NOMO-1 treated with DMSO at 0.1 percent for 48 hours (cell line): Measurements from ENCODE around the gene SNX30.
A peak's percentile ranks its signal among the peaks of the same experiment; 100 is the strongest.
"Not testable (repeated sequence)": the region's sequence is repeated elsewhere in the genome, so short reads cannot be mapped to it uniquely, and the experiment has no call there.

Experiments used
- DNase-seq: peaks from one replicate; lab custom pipeline; 2025; ENCODE audit not compliant: unreplicated experiment; lab: John Stamatoyannopoulos, UW

Gene SNX30, protein sequence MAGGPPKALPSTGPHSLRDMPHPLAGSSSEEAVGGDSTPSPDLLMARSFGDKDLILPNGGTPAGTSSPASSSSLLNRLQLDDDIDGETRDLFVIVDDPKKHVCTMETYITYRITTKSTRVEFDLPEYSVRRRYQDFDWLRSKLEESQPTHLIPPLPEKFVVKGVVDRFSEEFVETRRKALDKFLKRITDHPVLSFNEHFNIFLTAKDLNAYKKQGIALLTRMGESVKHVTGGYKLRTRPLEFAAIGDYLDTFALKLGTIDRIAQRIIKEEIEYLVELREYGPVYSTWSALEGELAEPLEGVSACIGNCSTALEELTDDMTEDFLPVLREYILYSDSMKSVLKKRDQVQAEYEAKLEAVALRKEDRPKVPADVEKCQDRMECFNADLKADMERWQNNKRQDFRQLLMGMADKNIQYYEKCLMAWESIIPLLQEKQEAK

DNA sequence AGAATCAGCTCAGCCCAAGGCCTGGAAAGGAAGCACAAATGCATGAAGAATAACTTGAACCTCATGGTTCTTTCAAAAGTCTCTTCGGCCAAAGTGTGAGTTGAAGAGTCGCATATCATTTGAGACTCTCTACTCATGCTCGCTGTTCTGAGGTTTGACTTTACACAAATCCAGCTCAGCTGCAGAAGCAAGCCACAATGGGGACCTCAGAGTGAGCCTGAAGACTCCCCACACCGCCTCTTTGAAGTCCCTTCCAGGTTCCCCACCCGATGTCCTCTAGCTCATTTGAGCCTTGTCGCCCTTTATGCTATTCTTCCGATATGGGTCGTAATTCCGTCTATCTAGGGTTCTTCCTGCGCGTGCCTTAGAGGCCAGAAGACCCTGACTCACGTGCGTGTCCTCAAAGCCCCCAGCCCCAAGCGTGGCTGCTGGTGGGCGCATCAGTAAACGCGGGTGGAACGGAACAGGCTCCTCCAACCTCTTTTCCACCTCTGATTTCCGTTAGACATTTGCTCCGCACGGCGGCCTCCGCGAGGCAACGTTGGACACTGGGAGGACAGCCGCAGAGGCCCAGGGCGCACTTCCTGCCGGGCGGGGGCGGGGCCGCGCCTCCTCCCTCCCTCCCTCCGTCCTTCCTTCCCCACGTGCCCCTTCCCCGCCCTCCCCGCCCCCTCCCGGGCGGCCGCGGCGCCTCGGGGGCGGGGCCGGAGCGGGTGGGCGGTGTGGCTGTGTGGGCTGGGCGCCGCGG lies at the start of gene SNX30:
Gene SNX30, plus strand, starts transcription at position 745 of the 748 bp plus-strand sequence. CDS start 242 bp downstream, outside the sequence.
- peak; percentile 81 for DNase-seq

DNA sequence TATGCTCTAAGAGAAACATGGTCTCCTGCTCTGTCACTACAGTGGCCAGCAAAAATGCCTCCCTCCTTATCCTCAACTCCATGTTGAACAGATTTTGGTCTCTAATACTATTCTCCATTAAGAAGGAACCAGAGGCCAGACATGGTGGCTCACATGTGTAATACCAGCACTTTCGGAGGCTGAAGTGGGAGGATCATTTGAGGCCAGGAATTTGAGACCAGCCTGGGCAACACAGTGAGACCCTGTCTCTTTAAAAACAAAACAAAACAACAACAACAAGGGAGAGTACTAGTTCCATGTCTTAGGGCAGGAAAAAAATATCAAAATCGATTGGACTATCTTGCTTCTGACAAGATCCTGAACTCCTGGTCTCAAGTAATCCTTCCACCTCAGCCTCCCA lies 47.3 kb upstream of the SNX30 start:
- DNase-seq: no peak

DNA sequence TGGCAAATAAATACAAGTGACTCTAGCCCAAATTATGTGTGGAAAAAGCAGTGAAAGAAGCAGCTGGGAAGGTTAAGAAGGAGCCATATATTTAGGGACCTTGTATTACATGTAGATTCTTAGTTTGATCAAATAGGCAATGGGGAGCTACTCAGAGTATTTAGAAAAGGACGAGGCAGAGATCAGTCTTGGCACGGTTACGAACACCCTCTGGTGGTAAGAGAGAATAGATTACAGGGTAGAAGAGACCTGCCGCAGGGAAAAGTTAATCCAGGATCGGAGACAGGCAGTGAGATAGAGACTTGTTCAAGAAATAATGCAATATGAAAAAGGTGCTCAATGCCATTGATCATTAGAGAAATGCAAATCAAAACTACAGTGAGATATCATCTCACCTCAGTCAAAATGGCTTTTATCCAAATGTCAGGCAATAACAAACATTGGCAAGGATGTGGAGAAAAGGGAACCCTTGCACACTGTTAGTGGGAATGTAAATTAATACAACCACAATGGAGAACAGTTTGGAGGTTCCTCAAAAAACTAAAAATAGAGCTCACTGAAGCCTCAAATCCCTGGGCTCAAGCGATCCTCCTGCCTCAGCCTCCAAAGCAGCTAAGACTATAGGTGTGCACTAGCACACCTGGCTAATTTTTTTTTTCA lies 44.7 kb upstream of the SNX30 start:
- DNase-seq: no peak

- peak; percentile 5 for DNase-seq
Observed at GRCh38 chr9:112711050-112711689, 39.4 kb upstream of the SNX30 start.

DNA sequence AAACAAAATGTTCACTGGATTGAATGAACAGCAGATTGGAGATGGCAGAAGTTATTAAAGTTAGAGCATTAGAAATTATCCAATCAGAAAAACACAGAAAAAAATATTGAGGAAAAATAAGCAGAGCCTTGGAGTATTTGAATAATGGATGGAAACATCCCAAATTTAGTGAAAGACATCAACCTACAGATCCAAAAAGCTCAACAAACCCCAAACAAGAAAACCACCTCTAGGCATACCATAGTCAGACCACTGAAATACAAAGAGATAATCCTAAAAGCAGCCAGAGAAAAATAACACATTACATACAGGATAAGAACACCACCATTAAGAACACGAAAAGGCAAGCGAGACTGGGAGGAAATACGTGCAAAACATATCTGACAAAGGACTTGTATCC lies 37.9 kb upstream of the SNX30 start:
- no peak for DNase-seq

DNA sequence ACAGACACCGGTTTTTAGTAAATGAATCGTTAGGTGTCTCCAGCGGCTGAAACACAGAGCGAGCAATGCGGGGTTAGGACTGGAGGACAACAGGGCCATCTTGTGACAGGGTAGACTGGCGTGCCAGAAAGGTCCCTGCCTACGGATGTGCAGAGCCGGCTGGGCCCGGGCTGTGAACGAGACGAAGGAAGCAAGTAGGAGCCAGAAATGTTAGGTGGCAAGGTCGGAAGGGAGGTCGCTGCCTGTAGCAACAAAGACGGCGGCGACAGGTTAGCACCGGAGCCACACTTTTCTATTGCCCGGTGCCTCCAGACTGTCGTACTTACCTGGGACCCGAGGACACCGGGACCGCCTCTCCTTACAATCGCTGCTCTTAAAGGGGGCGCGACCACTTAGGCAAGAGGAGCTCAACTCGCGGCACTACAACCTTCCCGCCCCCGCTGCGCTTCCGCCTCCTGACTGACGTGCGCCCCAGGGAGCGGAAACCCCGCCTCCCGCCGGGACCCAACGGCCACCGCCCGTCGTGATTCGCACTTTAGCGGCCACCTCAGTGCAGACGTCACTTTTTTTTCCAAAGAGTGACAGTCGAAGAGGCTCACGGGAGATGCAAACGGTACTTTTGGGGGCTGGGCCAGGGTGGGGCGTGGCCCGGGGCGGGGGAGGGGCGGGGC lies 32.8 kb upstream of the SNX30 start, which contains the start of gene INIP:
Gene INIP, minus strand, starts transcription at position 457 of the 671 bp plus-strand sequence. CDS start 1,632 bp downstream, outside the sequence.
- peak; percentile 97 for DNase-seq

- DNase-seq: no peak
Observed at GRCh38 chr9:112719241-112719691, 31.3 kb upstream of the SNX30 start.

DNA sequence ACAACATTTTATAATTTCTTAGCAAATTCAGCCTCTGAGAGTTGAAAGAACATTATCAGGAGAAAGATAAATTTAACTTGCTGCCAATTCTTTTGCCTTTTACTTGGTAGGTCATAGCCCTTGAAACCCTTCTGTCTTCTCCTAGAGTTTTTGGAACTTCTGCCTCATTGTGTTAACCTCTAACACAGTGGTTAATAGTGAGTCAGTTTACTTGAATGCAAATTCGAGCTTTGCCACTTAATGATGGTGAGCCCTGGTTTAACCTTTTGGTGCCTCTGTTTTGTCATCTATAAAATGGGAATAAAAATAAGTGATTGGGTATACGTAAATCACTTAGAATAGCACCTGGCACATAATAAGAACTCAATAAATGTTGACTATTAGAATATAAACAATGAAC lies 30.9 kb upstream of the SNX30 start:
- no peak for DNase-seq

- no peak for DNase-seq
Observed at GRCh38 chr9:112720113-112720780, 30.3 kb upstream of the SNX30 start.

- DNase-seq: not testable (repeated sequence)
Observed at GRCh38 chr9:112722749-112723148, 27.8 kb upstream of the SNX30 start.

DNA sequence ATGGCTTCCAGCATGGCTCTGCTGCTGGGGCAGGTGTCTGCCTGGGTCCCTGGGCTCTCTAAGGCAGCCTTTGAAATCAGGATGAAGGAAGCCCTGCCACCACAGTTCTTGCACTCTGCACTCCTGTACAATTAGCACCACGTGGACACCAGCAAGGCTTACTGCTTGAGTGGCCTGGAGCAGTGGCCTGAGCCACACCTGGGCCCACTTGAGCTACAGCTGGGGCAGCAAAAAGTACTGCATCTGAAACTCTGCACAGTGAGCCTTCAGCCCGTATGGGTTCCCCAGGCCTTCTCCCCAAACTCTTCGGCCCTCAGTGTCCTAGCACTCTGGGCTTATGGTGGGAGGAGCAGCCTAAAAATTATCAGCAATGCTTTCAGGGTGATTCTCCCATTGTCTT lies 24.6 kb upstream of the SNX30 start:
- DNase-seq: no peak

- DNase-seq: peak; percentile 36
Observed at GRCh38 chr9:112726428-112726827, 24.1 kb upstream of the SNX30 start.

DNA sequence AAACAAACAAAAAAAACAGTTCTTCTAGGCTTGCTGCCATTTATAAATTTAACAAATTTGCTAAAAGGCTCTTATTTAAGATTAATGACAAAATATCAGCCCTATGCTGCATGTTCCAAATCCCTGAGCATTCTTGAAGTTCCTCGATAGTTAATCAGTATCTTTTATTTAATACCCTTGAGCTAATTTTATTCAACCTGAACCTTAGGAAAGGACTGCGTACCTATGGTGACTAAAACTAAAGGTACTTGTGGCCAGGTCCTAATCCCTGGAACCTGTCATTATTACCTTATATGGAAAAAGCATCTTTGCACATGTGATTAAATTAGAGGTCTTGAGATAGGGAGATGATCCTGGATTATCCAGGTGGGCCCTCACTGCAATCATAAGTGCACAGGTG lies 22.2 kb upstream of the SNX30 start:
- DNase-seq: no peak

DNA sequence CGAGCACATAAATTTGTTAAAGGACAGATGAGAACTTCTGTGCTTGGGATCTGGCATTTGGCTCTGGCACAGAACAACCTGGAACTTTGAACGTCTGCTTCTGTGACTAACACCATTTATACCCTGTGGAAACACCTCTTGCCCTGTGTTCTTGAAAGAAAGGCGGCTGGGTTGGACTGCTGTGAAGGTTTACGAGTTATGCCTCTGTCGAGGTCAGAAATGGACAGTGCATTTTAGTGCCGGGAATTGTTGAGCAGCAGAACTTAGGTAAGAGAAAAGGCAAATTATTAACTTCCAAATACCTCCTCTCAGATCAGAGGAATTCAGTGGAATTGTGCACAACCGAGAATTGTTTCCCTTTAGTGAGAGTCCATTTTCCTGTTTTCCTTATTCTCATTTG lies 18.6 kb upstream of the SNX30 start:
- no peak for DNase-seq

DNA sequence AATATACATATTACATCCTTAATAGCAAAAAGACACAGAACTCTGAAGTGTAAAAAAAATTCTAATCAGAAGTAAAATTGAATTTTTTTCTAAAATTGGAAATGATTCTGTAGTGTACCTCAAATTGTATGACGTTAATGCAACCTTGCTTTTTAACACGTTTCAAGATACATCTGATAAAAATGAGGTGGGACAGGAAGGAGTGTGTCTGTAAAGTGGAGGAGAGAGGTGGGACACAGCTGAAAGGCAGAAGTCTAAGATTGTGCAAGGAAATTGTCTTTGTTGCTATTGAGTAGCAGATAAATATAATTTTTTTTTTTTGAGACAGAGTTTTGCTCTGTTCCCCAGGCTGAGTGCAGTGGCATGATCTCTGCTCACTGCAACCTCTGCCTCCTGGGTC lies 15.7 kb upstream of the SNX30 start:
- no peak for DNase-seq

DNA sequence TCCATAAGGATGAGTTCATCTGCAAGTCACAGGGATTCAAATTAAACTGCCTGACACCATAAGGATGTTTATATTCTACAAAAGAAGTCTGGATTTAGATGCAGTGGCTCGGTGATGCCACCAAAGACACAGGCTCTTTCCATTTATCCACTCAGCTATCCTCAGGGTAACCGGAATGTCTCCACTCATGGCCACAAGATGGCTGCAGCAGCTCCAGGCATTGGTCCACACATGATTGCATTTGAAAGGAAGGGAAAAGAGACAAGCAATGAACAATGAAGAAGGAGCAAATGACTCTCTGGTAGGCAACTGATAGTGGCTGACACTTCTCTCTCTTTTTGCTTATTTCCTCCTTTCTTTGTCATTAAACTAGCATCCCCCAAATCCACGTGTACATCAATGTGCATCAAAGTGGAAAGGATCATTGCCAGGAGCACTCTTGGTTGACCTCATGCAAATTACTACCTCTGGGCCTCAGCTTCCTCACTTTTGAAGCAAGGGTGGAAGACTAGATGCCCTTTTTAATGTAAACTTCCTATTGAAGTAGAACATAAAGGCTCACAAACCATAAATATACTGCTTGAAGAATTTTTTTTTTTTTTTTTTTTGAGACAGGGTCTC lies 7.2 kb upstream of the SNX30 start:
- no peak for DNase-seq

DNA sequence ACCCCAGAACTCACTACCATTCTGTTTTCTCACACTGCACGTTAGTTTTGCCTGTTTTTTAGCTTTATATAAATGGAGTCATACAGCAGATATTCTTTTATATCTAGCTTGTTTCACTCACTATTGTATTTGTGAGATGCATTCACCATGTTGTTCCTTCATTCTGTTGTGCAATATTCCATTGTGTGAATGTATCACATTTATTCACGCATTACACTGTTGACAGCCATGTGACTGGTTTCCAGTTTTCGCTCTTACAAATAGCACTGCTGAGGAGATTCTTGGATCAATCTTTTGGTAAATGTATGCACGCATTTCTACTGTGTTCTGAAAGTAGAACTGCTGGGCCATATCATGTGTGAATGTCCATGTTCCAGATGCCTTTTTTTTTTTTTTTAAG lies 6.4 kb upstream of the SNX30 start:
- no peak for DNase-seq

DNA sequence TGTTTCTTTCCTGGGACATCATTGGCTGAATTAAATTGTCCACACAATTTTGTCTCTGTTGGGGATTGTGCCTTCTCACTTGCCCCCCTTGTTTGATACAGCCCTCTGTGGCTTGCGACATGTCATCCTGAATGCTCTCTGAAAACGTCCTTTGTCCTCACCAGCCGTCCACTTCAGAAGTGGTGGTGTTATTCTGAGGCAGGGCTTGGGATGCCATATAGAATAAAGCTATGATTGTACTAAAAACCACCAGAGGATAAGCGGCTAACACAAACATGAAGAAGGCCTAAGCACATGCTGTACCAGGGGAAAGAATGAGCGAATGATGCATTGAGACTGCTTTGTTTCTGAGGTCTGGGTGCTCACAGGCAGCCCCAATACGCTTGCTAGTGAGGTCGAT lies 3.5 kb upstream of the SNX30 start:
- no peak for DNase-seq

- DNase-seq: no peak
Observed at GRCh38 chr9:112750764-112751055, 150 bp downstream of the SNX30 start.
